ENCODE results near the gene SLC12A4.

SLC12A4 gene

DNA sequence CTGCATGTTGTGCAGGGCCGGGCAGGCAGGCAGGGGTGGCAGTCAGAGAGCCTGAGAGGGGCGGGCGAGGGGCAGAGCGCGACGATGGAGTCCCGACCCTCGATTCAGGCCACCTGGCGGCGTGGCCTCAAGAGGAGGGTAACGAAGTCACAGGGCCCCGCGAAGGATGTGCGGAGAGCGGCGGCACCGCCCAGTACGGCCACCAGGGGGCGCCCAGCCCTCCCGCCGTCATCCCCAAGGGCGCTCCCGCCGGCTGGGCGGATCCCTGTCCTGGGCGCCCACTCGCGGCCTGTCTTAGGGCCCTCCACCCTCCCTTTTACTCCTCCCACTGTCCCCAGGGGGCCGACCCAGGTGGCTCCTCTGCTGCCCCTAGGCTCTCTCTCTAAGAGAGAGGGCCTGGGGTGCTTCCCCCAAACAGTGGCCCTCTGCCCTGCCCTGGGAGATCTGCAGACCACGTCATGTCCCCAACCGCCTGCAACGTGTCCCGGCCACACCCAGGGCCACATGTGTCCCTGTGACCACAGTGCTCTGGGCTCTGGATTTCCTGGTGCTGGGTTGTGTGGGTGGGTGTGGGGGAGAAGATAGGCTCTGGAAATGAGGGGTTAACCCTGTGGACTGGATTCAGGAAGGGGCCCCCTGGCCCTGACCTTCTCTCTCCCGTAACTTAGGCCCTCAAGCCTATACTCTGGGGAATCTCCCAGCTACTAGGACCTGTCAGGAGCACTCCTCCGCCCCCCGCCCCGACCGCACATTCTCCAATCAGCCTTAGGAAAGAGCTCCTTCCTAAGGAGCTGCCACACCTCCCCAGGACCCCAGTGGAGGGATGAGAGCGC, 25.0 kb upstream of the SLC12A4 start:
- TF ChIP-seq, protein P1, sequence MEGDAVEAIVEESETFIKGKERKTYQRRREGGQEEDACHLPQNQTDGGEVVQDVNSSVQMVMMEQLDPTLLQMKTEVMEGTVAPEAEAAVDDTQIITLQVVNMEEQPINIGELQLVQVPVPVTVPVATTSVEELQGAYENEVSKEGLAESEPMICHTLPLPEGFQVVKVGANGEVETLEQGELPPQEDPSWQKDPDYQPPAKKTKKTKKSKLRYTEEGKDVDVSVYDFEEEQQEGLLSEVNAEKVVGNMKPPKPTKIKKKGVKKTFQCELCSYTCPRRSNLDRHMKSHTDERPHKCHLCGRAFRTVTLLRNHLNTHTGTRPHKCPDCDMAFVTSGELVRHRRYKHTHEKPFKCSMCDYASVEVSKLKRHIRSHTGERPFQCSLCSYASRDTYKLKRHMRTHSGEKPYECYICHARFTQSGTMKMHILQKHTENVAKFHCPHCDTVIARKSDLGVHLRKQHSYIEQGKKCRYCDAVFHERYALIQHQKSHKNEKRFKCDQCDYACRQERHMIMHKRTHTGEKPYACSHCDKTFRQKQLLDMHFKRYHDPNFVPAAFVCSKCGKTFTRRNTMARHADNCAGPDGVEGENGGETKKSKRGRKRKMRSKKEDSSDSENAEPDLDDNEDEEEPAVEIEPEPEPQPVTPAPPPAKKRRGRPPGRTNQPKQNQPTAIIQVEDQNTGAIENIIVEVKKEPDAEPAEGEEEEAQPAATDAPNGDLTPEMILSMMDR (IDR thresholded peaks at IDR 0.05; ENCODE audit: extremely low read depth, missing control alignments) = peak; percentile 93

DNA sequence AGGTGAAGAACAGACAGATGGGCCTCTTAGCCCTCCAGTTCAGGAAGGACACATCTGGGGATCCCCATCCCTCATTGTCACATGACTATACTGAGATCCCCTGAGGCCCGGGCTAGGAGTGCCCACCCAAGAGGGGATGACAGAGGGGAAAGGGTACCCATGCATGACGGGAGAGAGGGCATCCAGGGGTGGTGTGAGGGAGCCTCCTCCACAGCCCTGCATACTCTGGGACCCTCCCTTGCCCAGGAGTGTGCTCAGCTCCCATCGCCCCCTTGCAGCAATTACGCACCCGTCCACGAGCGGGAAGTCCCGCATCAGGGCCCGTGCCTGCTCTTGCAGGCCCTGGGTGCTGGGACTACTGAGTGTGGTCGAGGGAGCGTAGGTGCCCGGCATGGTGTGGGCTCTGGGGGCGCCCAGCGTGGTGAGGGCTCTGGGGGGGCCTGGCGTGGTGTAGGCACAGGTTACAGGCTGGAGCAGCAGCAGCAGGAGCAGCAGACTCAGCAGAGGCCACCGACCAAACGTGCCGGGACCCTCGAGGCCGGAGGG, 24.3 kb upstream of the SLC12A4 start:
- DNase-seq (ENCODE audit: low spot score) = no peak
- TF ChIP-seq, protein P1 (IDR thresholded peaks at IDR 0.05; ENCODE audit: extremely low read depth, missing control alignments) = no peak

More for the DNA sequence above, 25.0 kb upstream of the SLC12A4 start:
- DNase-seq (ENCODE audit: low spot score) = peak; percentile 91

DNA sequence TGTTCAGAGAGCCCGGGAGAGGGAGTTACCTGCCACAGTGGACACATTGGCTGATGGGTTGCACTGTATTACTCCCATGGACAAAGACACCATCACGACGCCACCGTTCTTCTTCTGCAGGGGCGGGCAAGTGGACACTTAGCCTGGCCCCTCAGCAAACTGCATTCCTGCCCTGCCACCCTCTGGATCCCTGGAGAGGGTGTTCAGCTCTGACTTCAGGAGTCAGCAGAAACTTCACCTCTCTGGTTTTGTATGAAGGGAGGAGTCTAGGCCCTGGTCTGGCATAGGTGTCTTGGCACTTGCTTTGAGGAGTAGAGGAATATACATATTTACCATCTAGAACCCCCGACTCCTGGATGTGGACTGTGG, 21.6 kb upstream of the SLC12A4 start:
- TF ChIP-seq, protein P1 (IDR thresholded peaks at IDR 0.05; ENCODE audit: extremely low read depth, missing control alignments) = no peak
- DNase-seq (ENCODE audit: low spot score) = no peak

DNA sequence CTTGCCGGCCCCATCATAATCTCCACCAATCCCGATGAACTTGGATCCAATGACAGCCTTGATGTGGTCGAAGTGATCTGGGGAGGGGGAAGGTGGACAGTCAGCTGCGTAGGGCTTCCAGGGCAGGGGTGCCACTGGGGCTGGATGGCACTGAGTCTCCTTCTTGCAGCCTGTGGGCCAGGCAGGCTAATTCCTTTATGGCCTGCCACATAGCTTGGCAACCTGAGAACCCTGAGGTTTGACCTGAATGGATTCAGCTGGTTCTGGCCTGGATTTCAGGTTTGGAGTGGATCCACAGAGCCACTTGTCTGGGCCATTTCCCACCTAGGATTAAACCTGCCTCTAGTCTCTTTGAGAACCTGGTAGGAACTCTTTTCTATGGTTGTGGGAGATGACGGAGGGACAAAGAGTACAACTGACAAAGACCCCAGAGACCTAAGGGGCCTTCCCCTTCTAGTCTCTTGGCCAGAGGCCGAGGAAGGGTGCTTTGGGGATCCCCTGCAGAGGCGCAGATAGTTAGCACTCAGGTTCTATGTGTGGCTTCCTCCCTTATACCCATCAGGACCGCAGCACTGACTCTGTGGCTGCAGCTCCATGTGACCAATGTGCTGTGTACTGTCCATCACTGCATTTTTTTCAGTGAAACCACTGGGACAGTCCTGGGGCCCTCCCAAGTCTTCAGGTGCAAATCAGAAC, 21.0 kb upstream of the SLC12A4 start:
- peak; percentile 65 for DNase-seq (ENCODE audit: low spot score)
- TF ChIP-seq, protein P1 (IDR thresholded peaks at IDR 0.05; ENCODE audit: extremely low read depth, missing control alignments) = no peak

DNA sequence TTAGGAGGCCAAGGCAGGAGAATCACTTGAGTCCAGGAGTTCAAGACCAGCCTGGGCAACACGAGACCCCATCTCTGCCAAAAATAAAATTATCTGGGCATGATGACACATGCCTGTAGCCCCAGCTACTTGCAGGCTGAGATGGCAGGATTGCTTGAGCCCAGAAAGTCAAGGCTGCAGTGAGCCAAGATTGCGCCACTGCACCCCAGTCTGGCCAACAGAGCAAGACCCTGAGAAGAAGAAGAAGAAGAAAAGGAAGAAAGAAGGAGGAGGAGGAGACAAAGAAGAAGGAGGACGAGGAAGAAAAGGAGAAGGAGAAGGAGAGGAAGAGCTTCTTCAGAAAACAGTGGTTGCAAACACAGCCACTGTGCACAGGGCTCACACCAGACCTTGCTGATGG, 20.2 kb upstream of the SLC12A4 start:
- no peak for DNase-seq (ENCODE audit: low spot score)
- TF ChIP-seq, protein P1 (IDR thresholded peaks at IDR 0.05; ENCODE audit: extremely low read depth, missing control alignments) = no peak

DNA sequence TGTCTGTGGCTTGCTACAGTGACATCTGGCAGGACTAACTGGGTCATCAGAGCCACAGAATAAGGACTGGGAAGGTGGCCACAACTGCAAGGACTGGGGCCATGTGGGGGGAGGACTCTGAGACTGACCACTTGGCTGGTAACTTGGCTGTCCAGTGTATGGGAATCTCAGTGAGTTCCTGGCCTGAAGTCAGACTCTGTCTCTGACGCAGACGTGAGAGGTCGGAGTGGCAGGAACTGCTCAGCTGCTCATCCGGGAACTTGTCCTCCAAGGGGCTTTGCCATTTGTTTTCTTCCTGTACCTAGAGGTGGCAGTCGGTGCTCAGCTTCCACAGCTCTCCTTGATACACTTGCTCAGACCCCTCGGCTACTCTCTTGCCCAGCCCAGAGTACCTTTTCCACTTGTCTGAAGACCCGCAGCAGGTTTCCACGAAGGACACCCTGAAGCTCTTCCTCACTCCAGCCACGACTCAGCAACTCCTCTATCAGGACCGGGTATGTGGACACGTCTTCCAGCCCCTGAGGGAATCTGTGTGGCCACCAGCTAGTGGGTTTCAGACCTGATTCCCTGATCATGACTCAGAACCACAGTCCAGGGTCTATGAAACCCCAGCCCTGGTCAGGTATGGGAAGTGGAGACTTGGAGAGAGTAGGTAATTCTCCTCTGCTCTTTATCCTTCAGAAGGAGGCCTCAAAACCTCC, 19.2 kb upstream of the SLC12A4 start:
- DNase-seq (ENCODE audit: low spot score) = no peak
- TF ChIP-seq, protein P1 (IDR thresholded peaks at IDR 0.05; ENCODE audit: extremely low read depth, missing control alignments) = no peak

Data from GM20000 (cell line).